HS-5 (cell line): Measurements from ENCODE around the gene STEAP1B.

Experiments
- DNase-seq: peaks from one replicate; pipeline ENCODE4 v3.0.0-alpha.2; 2012; ENCODE audit warnings: low read depth

Gene STEAP1B

GRCh38 chr7:22400150-22400814, 99.7 kb downstream of the STEAP1B start:
- DNase-seq, result no peak

GRCh38 chr7:22399546-22399945, 100.4 kb downstream of the STEAP1B start:
- no peak for DNase-seq

GRCh38 chr7:22399091-22399490, 100.9 kb downstream of the STEAP1B start:
- no peak for DNase-seq

GRCh38 chr7:22397981-22398380, 102.0 kb downstream of the STEAP1B start:
- DNase-seq, result no peak

GRCh38 chr7:22395222-22395621, 104.8 kb downstream of the STEAP1B start:
- no peak for DNase-seq

- DNase-seq, result no peak
Measured at GRCh38 chr7:22394739-22395138, 105.2 kb downstream of the STEAP1B start.

- DNase-seq, result peak; percentile 9
Measured at GRCh38 chr7:22393913-22394729, 105.9 kb downstream of the STEAP1B start.

- DNase-seq, result no peak
Measured at GRCh38 chr7:22390516-22390915, 109.5 kb downstream of the STEAP1B start.

GRCh38 chr7:22389892-22390291, 110.1 kb downstream of the STEAP1B start:
- no peak for DNase-seq

GRCh38 chr7:22387583-22387982, 112.4 kb downstream of the STEAP1B start:
- DNase-seq, result no peak

GRCh38 chr7:22386865-22387264, 113.1 kb downstream of the STEAP1B start:
- DNase-seq, result no peak

- no peak for DNase-seq
Measured at GRCh38 chr7:22386206-22386858, 113.7 kb downstream of the STEAP1B start.

- no peak for DNase-seq
Measured at GRCh38 chr7:22385326-22385725, 114.7 kb downstream of the STEAP1B start.

- no peak for DNase-seq
Measured at GRCh38 chr7:22380333-22380732, 119.7 kb downstream of the STEAP1B start.

- no peak for DNase-seq
Measured at GRCh38 chr7:22378199-22378980, 121.6 kb downstream of the STEAP1B start.

- no peak for DNase-seq
Measured at GRCh38 chr7:22377703-22378102, 122.3 kb downstream of the STEAP1B start.

- no peak for DNase-seq
Measured at GRCh38 chr7:22375359-22376048, 124.5 kb downstream of the STEAP1B start.

GRCh38 chr7:22373911-22374310, 126.1 kb downstream of the STEAP1B start:
- no peak for DNase-seq

GRCh38 chr7:22373388-22373787, 126.6 kb downstream of the STEAP1B start:
- DNase-seq, result no peak

- DNase-seq, result no peak
Measured at GRCh38 chr7:22372863-22373262, 127.1 kb downstream of the STEAP1B start.

GRCh38 chr7:22371878-22372277, 128.1 kb downstream of the STEAP1B start:
- no peak for DNase-seq
